Measurements from ENCODE around the gene DUSP19.

DUSP19 gene

DNA sequence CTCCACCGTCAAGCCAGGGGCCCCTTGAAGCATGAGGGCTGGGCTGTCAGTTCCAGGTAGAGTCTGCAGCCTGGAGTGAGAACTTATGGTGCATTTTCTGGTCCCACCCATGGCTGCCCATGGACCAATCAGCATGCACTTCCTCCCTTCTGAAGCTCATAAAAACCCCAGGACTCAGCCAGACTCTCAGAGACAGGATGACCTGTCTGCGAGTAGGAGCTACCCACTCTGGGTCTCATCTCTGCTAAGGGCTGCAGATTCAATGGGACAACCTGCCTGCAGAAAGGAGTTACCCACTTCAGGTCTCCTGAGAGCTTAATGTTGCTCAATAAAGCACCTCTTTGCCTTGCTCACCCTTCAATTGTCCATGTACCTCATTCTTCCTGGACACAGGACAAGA is 9.4 kb upstream of the DUSP19 start:
- DNase-seq = no peak

DNA sequence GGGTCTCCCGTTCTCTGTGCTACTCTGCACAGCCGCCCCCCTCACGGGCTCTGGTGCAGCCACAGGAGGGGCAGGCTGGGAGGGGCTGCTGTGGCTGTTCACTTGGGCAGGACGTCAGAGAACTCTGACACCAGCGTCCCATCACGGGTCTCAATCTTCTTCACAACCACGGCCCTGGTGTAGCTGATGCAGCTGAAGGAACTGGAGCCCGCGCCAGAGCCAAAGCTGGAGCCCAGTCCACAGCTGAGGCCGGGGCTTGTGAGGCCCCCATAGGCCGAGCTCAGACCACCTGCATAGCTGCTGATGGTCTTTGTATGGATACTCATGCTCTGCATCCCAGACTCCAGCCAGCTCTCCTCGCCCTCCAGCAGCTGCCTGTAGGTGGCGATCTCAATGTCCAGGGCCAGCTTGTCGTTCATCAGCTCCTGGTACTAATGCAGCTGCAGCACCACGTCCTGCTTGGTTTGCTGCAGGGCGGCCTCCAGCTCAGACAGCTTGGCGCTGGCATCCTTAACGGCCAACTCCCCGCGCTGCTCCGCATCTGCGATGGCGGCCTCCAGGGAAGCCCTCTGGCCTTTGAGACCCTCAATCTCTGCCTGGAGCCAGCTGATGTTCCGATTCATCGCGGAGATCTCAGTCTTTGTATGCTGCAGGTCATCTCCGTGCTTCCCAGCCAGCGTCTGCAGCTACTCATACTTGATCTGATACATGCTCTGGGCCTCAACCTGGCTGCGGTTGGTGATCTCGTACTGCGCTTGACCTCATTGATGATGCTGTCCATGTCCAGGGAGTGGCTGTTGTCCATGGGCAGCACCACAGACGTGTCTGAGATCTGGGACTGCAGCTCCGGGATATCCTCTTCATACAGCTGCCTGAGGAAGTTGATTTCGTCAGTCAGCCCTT is 7.4 kb upstream of the DUSP19 start:
- DNase-seq = peak; percentile 43

DNA sequence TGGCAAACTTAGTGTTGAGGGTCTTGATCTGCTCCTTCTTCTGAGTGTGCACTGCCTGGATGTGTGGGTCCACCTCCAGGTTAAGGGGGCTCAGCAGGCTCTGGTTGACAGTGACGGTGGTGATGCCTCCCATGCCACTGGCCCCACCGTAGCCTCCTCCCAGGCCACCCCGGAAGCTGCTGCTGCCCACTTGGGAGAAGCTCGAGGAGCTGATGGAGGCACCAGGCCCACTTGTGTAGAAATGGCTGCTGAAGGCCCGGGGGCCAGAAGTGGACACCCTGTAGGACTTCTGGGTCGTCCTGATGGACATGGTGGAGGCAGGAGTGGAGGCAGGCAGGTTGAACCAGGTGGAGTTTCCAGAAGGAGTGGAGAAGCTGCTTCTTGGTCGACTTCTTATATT is 6.4 kb upstream of the DUSP19 start:
- DNase-seq = no peak

DNA sequence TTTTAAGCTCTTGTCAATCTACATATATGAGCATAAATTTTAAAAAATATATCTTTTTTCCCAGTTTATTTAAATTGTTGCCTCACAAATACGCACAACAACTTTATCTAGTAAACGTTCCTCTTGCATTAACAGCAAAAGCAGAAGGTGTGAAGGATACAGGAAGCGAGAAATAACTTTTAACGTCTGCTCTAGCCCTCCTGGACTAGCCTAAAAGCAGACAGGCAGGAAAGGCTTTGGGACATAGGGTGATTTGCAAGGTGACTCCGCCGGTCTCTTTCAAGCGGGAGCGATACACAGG is 434 bp upstream of the DUSP19 start:
- DNase-seq = no peak

DNA sequence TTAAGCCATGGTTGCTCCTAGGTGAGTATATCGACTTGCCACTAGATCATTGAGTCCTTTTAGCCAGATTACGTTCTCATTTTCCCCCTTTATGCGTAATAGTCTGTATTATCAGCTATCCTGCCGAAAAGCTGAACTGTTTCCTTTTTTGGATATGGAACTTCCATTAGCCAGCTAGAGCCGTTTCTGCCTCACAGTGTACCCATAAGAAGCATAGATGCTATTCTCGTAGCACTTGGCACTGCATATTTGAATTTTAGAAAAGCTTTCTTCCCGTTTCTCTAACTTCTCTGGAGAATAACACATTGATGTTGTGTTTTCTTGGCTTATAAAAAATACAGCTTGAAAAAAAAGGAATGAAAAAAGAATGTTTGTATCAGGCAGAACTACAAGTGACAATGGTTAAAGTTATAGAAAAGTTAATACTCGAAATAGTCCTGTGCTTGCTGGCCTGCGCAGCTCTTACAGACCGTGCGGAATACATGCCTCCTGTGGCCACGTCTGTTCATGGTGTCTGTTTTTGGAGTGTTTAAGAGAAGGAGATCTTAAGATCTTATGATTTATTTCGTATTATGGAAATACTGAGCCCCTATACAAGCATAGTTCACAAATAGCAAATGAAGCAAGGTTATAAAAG is 710 bp downstream of the DUSP19 start:
- peak; percentile 54 for DNase-seq

DNA sequence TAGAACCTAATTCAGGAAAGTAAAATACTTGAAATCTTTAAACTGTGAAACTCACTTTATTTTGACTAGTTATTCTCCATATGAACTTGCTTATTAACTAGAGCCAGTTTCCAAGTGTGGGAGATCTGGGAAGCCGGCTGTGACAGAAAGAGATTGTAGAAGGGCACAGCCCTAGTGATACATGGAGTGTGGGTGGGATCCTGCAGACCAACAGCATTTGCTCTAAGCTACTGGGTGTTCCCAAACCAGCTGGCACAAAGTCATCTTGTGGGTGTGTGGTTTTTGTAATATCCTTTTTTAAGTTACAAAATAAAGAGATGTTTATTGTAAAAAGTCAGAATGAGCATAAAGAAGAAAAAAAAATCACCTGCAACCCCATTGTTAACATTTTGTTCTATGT is 3.4 kb downstream of the DUSP19 start:
- peak; percentile 59 for DNase-seq

DNA sequence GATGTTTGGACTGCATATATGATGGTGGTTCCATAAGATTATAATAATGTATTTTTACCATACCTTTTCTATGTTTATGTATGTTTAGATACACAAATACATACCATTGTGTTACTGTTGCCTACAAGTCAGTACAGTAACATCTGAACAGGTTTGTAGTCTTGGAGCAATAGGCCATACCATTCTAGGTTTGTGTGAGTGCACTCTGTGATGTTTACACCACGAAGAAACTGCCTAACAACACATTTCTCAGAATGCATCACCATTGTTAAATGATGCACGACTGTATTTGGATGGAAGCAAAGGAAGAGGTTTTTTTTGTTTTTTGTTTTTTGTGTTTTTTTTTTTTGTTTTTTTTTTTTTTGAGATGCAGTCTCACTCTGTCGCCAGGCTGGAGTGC is 9.5 kb downstream of the DUSP19 start:
- DNase-seq = no peak

DNA sequence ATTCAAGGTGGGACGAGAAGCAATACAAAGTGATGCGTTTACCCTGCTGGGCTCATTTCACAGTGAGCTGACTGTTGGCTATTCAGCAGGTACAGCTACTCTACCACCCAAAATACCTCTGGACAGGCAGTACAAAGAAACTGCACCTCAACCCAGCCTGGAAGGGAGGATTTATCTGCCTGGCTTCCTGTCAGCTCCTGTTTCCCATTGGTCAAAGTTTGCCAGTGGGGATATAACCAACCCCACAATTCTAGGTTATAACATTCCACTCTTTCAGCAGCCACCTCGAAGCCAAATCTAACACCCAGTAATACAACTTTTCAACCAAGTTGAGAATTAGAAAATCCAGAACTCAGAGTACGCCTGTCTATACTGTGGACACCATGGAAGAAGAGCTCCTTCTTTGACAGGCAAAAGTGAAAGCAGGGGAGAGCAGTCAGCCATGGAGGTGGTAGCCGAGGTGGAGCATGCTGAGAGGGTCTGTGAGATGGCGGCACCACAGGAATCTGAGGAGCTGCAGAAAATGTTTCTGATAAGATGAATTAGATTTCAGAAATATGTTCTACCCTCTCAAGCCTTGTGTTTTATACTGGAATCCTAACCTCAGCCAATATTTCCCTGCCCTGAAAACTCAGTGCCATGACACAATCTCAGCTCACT is 10.8 kb downstream of the DUSP19 start:
- no peak for DNase-seq

DNA sequence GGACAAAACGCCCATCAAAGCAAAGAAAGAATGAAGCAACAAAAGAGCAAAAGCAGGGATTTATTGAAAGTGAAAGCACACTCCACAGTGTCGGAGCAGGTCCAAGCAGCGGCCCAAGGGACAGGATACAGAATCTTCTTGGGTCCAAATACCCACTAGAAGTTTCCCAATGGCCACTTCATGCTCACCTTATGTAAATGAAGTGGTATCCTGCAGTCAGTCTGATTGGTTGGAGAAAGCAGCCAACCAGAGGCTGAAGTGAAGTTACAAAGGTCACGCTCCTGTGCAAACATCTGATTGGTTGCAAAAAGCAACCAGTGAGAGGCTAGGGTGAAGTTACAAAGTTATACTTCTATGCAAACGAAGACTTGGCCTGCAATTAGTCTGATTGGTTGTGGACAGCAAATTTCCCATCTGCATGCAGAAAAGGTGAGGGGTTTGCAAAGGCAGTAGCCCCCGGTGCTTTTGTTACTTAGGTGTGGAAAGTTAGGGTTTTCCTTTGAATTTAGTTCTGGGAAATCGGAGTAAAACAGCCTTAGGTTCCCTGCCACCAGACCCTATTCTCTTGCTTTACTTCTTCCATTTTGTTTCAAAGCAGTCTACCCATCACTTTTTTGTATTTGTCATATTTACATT is 12.9 kb downstream of the DUSP19 start:
- no peak for DNase-seq

DNA sequence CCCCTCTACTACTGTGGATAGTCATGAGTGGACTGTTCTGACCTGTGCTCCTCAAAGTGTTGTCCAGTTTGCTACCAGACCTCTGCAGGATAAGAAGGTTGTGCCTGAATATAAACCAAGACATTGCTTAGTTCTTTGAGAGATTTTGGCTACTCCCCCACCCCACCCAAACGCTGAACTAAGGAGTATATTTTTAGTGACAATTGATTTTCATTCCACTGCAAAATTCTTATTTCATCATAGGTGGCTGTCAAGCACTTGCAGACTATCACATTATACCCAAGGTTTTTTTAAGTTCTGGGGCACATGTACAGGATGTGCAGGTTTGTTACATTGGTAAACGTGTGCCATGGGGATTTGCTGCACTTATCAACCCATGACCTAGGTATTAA is 13.4 kb downstream of the DUSP19 start:
- no peak for DNase-seq

DNA sequence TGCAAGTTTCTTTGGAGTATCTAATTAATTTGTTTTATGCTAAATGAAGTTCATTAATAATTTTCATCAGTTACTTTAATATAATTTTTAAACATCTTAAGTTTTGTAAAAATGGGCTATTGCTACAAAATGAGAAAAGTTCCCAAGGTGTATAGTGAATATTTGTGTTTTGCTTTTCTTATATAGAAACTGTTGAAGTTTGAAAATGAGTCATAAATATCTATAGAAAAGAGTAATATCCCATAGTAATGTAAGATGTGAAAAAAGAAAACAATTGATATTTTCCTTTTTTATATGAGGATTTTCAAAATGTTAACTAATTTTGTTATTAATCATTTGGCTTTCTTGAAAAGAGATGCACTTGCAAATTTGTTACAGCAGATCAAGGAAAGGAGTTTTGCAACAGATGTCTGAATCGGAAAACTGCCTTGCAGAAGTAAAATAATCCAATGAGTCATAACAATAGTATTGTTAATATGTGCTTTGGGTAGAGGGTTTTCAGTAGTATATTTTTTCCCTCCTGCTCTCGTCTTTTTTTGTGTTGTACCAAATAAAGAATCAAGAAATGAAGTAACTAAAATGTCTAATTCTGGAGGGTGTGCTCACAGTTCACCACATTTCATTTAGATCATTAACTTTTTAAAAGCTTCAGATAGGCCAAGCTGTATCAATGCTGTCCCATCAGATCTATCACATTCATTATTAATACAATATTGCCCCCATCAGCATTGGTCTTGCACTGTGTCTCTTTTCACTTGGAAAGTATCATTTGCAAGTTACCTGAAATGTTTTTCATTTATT is 15.5 kb downstream of the DUSP19 start:
- no peak for DNase-seq

DNA sequence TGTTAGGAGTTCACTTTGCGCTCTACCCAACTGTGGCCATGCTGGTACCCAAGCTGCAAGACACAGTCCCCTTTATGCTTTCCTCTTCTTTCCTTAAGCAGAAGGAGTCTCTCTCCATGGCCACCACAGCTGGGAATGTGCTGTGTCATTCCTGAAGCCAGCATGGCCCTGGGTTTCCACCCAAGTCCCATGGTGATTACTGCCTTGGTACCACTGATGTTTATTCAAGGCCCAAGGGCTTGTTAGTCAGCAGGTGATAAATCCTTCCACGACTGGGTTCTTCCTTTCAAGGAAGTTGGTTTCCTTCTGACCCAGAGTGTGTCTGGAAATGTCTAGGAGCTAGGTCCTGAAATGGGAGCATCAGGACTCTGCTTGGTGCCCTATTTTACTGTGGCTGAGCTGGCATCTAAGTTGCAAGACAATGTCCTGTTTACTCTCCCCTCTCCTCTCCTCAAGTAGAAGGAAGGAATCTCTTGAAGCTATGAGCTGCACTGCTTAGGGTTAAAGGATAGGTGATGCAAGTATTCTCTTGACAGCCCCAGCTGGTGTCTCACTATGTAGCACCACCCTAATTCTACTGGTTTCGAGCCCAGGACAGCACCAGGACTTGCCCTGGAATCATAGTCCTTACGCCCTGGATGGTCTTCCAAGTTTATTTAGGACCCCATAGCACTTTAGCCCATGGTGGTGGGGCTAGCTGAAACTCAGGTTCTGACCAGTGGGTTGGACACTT is 27.0 kb downstream of the DUSP19 start:
- no peak for DNase-seq

DNA sequence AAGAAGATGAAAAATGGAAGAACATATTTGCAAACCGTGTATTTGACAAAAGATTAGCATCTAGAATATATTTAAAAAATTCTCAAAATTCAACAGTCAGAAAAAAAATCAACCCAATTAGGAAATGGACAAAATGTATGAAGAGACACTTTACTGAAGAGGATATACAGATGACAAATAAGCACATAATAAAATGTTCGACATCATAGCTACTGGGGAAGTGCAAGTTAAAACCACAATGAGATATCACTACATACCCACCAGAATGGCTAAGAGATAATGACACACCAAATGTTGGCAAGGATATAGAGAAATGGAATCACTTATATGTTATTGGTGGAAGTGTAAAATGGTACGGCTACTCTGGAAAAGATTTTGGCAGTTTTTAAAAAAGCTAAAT is 34.0 kb downstream of the DUSP19 start:
- DNase-seq = peak; percentile 87

DNA sequence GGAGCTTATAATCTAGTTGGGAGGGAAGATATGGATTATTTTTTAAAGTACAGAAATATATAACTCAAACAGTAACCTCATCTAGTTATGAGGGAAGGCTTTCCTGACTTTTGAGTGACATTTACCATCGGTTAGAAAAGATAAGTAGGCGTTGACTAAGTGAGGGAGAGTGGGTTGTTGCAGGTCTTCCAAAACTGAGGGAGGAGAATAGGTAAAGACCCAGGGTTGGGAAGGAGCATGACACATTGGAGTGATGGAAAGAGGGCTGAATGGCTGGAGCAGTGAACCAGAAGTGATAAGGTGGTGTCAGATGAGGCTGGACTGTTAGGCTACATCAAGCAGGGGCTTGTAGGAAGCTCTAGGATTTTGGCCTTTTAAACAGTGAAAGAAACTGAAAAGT is 35.1 kb downstream of the DUSP19 start:
- DNase-seq = peak; percentile 13

DNA sequence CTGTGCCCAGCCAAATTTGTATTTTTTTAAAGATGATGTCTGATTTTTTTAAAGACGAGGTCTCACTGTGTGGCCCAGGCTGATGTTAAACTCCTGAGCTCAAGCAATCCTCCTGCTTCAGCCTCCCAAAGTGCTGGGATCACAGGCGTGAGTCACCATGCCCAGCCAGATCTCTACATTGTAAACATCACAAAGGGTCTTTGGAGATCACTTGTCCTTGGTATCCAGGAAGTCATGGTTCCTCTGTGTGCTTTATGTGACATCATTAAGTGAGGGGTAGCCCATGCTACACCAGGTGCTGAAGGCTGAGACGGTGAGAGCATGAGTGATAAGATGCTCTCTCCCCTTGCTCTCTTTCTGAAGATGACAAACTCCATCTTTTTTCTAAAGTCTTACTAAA is 38.7 kb downstream of the DUSP19 start:
- DNase-seq = no peak

DNA sequence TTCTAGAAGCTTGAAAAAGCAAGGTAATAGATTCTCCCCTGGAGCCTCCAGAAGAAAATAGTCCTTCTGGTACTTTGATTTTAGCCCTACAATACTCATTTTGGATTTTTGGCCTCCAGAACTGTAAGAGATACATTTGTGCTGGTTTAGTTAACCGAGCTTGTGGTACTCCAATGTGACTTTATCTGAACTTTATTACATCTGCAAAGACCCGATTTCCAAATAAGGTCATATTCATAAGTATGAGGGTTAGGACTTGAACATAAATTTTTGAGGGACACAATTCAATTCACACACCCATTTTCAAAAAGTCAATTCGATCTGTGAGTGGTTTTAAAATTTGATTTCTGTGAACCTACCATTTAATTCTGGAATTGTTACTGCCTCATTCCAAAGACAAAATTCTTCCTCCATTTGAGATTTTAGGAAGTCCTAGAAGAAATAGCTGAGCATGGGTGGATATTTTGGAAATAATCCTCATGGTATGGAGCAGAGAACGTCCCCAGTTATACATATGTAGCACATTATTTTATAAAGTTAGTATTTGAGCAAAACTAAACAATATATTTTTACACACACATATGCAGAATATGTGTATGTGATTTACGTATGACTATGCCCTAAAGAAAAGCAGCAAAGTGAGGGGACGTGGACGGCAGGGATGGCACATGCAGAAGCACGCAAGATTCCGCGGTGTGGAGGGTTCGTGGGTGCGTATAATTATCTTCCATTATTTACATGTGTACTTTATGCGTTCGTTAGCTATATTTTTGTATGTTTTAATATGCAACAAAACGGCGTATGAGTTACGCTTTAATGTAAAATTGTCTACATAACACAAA is 44.8 kb downstream of the DUSP19 start:
- DNase-seq = peak; percentile 27

DNA sequence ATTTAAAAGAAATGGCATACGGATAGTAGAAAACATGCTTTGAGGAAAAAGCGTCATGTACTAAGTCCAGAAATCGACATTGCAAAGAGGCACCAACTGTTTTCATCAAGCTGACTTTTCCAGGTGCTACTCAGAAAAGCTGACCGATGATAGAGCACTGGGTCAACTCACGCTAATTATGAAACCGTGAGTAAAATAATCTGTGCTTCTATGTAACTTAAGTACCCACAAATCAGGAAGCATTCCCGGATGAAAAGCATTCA is 45.3 kb downstream of the DUSP19 start:
- no peak for DNase-seq

DNA sequence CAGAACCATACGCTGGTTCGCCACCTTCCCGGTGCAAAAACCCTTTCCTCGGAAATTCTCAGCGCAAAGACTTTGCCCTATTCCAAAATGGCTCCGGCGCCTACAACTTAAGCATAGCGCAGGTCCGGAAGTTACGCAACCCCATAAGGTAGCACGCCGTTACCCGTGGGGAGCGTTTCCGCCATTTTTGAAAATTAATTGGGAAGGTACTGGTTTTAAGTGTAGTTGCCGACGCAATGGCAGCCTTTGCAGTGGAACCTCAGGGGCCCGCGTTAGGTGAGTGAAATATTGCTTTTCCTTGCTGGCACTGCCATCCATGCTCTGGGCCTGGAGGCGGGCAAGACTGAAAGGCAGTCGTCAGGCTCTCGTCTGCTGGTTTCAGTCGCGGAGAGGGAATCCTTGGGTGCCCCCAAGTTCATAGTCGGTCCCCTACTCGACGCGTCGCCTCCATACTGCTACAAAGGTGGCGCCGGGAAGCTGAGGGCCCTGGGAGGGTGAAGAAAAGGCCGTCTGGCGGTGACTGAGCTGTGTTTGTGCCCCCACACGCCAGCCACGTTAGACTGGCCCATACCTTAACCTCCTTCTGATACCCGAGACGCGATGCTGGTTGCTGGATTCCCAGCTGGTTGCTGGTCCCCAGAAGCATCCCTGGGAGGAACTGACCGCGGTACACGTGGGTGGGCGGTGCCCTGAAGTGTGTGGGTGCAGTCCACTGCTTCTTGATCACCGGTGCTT is 45.8 kb downstream of the DUSP19 start, which contains the start of gene NUP35:
NUP35 (plus strand) TSS at position 222 of the 735 bp plus-strand sequence; CDS start at position 237, 15 bp downstream.
- DNase-seq = peak; percentile 97

DNA sequence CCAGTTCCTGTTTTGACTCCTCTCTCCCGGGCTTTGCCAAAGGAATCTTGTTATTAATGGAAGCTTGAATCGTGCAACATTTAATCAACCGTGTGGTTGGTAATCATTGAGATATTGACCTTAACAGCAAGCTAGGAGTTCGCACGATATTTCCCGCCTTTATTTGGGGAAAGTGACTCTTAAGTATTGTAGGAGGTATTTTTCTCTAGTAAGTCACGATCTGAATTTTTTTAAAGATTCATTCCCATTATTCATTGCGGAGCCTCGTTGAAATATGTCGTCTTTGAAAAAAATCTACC is 46.4 kb downstream of the DUSP19 start:
- DNase-seq = no peak

DNA sequence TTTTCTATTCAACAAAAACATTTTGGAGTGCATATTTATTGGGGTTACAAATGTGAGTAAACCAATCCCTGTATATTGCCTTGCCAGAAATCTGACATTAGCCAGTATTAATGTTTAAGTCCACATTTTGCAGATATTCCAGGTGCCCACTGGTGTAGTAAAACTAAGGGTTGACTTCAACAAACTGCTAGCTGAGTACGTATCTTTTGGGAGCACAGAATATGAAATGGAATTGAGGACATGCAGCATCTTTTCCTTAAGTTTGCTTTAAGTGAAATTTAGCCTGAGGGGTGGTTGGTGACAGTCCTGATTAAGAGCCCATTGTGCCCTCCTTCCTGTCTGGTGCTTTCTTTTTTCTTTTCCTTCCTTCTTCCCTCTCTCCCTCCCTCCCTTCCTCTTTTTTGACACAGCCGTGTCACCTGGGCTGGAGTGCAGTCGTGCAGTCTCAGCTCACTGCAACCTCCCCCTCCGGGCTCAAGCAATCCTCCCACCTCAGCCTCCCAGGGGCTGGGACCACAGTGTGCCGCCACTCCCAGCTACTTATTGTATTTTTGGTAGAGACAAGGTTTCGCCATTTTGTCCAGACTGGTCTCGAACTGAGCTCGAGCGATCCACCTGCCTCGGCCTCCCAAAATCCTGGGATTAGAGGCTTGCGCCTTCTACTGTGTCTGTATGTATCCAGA is 47.3 kb downstream of the DUSP19 start:
- peak; percentile 30 for DNase-seq
